HG03520 (cell line): ENCODE measurements around the gene MYO1D.

Source experiments
- ATAC-seq: cut with Tn5 transposase; IDR thresholded peaks from one replicate; pipeline ENCODE4 v1.9.1; 2021; ENCODE audit warnings: mild to moderate bottlenecking, moderate library complexity; ENCODE audit not compliant: unreplicated experiment

MYO1D gene

GRCh38 chr17:32493976-32494513 is 382.9 kb downstream of the MYO1D start:
- ATAC-seq = no peak

- ATAC-seq = no peak
Measured at GRCh38 chr17:32493571-32493970, 383.4 kb downstream of the MYO1D start.

GRCh38 chr17:32492648-32493289 is 384.2 kb downstream of the MYO1D start:
- ATAC-seq = no peak

GRCh38 chr17:32492264-32492589 is 384.7 kb downstream of the MYO1D start:
- ATAC-seq = no peak

- no peak for ATAC-seq
Measured at GRCh38 chr17:32491371-32492263, 385.3 kb downstream of the MYO1D start.

GRCh38 chr17:32490101-32490482 is 386.8 kb downstream of the MYO1D start:
- ATAC-seq = no peak

- ATAC-seq = no peak
Measured at GRCh38 chr17:32489320-32490100, 387.4 kb downstream of the MYO1D start.

GRCh38 chr17:32488604-32489180 is 388.2 kb downstream of the MYO1D start:
- no peak for ATAC-seq

GRCh38 chr17:32488177-32488542 is 388.8 kb downstream of the MYO1D start:
- ATAC-seq = no peak

GRCh38 chr17:32487473-32488176 is 389.3 kb downstream of the MYO1D start:
- ATAC-seq = no peak

- no peak for ATAC-seq
Measured at GRCh38 chr17:32486701-32487472, 390.0 kb downstream of the MYO1D start, which contains the start of gene CDK5R1. Gene CDK5R1 (plus strand): TSS chr17:32486993. CDS start chr17:32487621, 628 bp downstream.

- no peak for ATAC-seq
Measured at GRCh38 chr17:32486111-32486700, 390.7 kb downstream of the MYO1D start.

- no peak for ATAC-seq
Measured at GRCh38 chr17:32485261-32486110, 391.4 kb downstream of the MYO1D start.

GRCh38 chr17:32484628-32485027 is 392.3 kb downstream of the MYO1D start:
- no peak for ATAC-seq

GRCh38 chr17:32484041-32484461 is 392.9 kb downstream of the MYO1D start:
- no peak for ATAC-seq

GRCh38 chr17:32483451-32484019 is 393.4 kb downstream of the MYO1D start:
- no peak for ATAC-seq

GRCh38 chr17:32482568-32483320 is 394.2 kb downstream of the MYO1D start:
- no peak for ATAC-seq
